Activated T-cell treated with anti-CD3 and anti-CD28 coated beads, Interleukin-2, amount 50 U/mL, for 72 hours (primary cell): ENCODE data around the gene GRWD1. TPM values are rescaled to one million over a fixed set of nuclear protein-coding genes. Genes with fewer than 3 reads are reported as not detected.

Source experiments
- ATAC-seq, 2 donors: fragments of 150-1000 bp; cut with Tn5 transposase; replicated peaks in 1 of 2; 2 replicates each; pipeline ENCODE4 v1.10.0; 2021; ENCODE audit warnings: moderate library complexity in 2 of 2, mild to moderate bottlenecking in 1 of 2
- DNase-seq, 2 donors: peaks; one replicate each; pipeline ENCODE4 v3.0.0; 2021 to 2022; ENCODE audit warnings: mixed read lengths in 1 of 2
- H3K27ac Mint-ChIP-seq: one replicate; pipeline ENCODE4 v1.8.0; 2022; ENCODE audit warnings: mild to moderate bottlenecking, moderate library complexity, mixed read lengths
- H3K27me3 Mint-ChIP-seq: one replicate; pipeline ENCODE4 v1.8.0; 2022; ENCODE audit warnings: low read depth, mixed read lengths
- H3K36me3 Mint-ChIP-seq, 2 donors: one replicate each; pipeline ENCODE4 v1.8.0; 2022; ENCODE audit warnings: mixed read lengths in 2 of 2, mild to moderate bottlenecking in 1 of 2; ENCODE audit not compliant: insufficient read depth in 2 of 2
- H3K4me1 Mint-ChIP-seq: one replicate; pipeline ENCODE4 v1.8.0; 2022; ENCODE audit warnings: low read depth, mixed read lengths
- H3K4me3 Mint-ChIP-seq, 2 donors: one replicate each; pipeline ENCODE4 v1.8.0; 2022; ENCODE audit warnings: mild to moderate bottlenecking in 2 of 2, mixed read lengths in 2 of 2, moderate library complexity in 2 of 2
- H3K9me3 Mint-ChIP-seq, 2 donors: one replicate each; pipeline ENCODE4 v1.8.0; 2022; ENCODE audit warnings: mixed read lengths in 2 of 2
- total RNA-seq, 2 donors: library from RNA; stranded (reverse); gene quantifications; one replicate each; pipeline ENCODE4 v1.2.3, GENCODE V29; 2022

The GRWD1 gene
- total RNA-seq, 2 donors from 2014 or later, result 27.0 to 38.2 TPM

DNA sequence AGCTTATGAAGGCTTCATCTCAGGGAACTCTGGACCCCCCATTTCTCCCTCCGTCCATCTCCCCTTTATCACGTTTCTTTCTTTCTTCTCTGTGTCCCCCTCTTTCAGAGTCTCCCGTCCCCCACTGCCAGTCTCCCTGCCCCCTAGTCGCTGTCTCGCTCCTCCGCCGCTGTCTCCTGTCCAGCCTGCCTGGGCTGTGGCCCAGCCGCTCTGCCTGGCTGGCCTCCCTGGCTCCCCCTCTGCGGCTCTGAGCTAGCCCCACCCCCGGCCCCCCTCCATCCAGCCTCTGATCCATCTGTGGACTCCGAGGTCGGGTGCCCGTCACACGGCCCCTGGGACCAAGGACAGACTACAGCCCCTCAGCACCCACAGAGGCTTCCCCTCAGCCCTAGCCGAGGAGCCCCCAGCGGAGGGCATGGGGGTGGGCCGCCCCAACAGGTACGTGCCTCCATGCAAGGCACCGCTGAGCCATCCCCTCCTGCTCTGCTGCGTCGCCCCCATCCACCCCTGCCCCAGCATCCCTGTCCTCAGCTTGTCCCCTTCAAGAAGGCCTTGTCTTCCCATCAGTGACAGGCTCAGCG, 8.5 kb downstream of the GRWD1 start:
- no peaks in the 10 kb centered on the region for H3K4me1 Mint-ChIP-seq
- H3K27ac Mint-ChIP-seq, result no peak overlapping the region
- no peaks in the 10 kb centered on the region for H3K9me3 Mint-ChIP-seq
- ATAC-seq (no peak), DNase-seq (no peak)
- H3K27me3 Mint-ChIP-seq, result no peaks in the 10 kb centered on the region
- H3K4me3 Mint-ChIP-seq, result no peak overlapping the region
- peaks cover 0 to 18% of the 10 kb centered on the region in 2 donors for H3K36me3 Mint-ChIP-seq

DNA sequence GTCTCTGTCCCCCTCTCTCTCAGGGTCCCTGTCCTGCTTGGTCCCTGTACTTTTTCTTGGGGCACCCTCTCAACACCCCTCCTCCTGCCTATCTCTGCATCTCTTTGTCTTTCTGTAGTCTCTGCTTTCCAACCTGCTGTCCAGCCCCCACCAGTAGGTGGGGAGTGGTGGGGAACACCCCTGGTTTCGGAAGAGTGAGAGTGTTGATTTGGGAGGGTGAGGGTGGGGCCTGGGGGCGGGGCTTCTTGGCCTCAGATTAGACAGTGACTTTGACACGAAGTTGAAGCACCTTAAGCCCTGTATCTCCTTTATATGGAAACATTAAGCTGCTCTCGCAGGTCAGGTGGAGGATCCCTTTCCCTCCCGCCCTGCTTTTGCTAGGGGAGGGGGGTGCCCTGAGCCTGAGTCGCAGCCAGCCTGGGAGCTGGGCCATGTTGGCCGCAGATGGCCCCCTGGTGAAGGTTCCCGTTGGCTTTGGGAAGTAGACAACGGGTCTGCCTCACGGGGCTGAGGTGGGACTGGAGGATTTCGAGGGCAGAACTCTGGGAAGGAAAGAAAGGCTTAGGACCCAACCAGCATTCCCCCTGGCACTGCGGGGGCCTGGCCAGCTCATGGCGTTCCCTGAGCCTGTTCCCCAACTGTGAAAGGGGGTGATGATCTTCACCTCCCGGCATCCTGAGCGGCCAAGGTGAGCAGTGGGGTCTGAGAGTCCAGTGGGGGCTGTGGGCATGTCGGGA, 9.6 kb downstream of the GRWD1 start, which contains the start of gene KCNJ14:
Gene KCNJ14, plus strand, starts transcription at position 404 of the 737 bp plus-strand sequence. CDS start 6,151 bp downstream, outside the sequence.
- Mint-ChIP-seq H3K27me3 (no peaks in the 10 kb centered on the region), H3K4me3 (no peak within 1 kb of the TSS), H3K36me3 (peaks cover 0 to 14% of the 10 kb centered on the region in 2 donors), H3K4me1 (no peaks in the 10 kb centered on the region), H3K9me3 (no peaks in the 10 kb centered on the region), H3K27ac (no peak within 1 kb of the TSS)
- ATAC-seq (no peak), DNase-seq (no peak)

DNA sequence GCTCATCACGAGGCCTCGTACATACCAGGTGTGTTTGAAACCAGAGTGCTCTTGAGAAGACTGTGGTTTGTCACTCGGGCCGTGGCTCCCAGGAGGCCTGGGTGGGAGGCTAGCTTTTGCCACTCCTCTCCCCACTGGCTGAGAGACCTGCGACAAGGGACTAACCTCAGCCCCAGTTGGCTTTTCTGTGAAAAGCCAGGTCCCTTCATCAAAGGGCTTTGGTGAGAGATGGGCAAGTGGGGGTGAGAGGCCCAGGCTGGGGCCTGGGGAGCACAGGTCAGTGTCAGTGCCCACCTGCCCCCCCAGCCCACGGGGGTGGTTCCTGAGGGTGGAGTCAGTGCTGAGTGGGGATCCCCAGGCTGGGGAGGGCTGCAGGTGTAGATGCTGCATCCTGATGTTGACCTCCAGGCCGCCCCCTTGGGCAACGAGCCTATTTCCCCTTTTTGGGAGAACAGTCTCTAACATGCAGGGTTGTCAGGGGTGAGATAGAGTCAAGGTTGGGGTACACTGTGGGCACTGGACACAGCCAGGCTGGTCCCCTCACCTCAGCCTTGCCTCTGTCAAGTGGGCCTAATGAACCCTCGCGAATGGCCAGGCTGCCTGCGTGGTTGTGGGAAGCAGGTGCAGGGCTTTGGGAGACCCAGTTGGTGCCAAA, 10.3 kb downstream of the GRWD1 start:
- H3K4me3 Mint-ChIP-seq, result no peak overlapping the region
- no peak overlapping the region for H3K27ac Mint-ChIP-seq
- no peaks in the 10 kb centered on the region for H3K27me3 Mint-ChIP-seq
- no peaks in the 10 kb centered on the region for H3K9me3 Mint-ChIP-seq
- no peaks in the 10 kb centered on the region for H3K4me1 Mint-ChIP-seq
- DNase-seq (no peak), ATAC-seq (peak in 1 of 2 donors; percentile 18)
- H3K36me3 Mint-ChIP-seq, result peaks cover 0 to 14% of the 10 kb centered on the region in 2 donors

DNA sequence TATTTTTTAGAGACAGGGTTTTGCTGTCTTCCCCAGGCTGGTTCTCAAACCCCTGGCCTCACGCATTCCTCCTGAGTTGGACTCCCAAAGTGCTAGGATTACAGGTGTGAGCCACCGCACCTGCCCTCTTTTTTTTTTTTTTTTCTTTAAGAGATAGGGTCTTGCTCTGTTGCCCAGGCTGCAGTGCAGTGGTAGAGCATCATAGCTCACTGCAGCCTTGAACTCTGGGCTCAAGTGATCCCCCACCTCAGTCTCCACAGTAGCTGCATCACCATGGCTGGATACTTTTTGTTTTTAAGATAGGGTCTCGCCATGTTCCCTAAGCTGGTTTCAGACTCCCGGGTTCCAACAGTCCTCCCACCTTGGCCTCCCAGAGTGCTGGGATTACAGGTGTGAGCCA, 11.1 kb downstream of the GRWD1 start:
- Mint-ChIP-seq H3K36me3 (peaks cover 0 to 10% of the 10 kb centered on the region in 2 donors), H3K27ac (no peak overlapping the region), H3K9me3 (no peaks in the 10 kb centered on the region), H3K4me3 (no peak overlapping the region), H3K4me1 (no peaks in the 10 kb centered on the region), H3K27me3 (no peaks in the 10 kb centered on the region)
- ATAC-seq (no peak), DNase-seq (no peak)

DNA sequence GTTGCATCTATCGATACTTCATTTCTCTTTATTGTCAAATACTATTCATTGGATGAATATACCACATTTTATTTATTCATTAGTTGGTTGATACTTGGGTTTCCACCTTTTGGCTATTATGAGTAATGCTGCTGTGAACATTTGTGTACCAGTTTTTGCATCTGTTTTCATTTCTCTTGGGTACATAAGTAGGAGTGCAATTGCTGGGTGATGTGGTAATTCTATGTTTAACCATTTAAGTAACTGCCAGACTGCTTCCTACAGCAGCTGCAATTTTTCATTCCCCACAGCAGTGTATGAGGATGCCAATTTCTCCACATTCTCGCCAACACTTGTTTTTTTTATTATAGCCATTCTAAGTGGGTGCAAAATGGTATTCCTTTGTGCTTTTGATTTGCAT, 12.2 kb downstream of the GRWD1 start:
- H3K4me3 Mint-ChIP-seq, result no peak overlapping the region
- DNase-seq (no peak), ATAC-seq (no peak)
- peaks cover 0 to 6% of the 10 kb centered on the region in 2 donors for H3K36me3 Mint-ChIP-seq
- H3K9me3 Mint-ChIP-seq, result no peaks in the 10 kb centered on the region
- H3K27ac Mint-ChIP-seq, result no peak overlapping the region
- H3K4me1 Mint-ChIP-seq, result no peaks in the 10 kb centered on the region
- H3K27me3 Mint-ChIP-seq, result no peaks in the 10 kb centered on the region

DNA sequence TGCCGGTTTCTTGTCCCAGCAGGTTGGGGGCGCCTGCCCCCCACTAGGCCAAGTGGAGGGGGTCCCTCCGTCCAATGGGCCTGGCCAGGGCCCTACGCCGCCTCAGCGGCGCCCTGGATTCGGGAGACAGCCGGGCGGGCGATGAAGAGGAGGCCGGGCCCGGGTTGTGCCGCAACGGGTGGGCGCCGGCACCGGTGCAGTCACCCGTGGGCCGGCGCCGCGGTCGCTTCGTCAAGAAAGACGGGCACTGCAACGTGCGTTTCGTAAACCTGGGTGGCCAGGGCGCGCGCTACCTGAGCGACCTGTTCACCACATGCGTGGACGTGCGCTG, 15.8 kb downstream of the GRWD1 start:
- H3K27me3 Mint-ChIP-seq, result no peaks in the 10 kb centered on the region
- ATAC-seq (no peak), DNase-seq (no peak)
- H3K36me3 Mint-ChIP-seq, result peaks cover 0 to 6% of the 10 kb centered on the region in 2 donors
- H3K27ac Mint-ChIP-seq, result no peak overlapping the region
- peaks cover 6% of the 10 kb centered on the region for H3K4me1 Mint-ChIP-seq
- no peak overlapping the region for H3K4me3 Mint-ChIP-seq
- H3K9me3 Mint-ChIP-seq, result no peaks in the 10 kb centered on the region

DNA sequence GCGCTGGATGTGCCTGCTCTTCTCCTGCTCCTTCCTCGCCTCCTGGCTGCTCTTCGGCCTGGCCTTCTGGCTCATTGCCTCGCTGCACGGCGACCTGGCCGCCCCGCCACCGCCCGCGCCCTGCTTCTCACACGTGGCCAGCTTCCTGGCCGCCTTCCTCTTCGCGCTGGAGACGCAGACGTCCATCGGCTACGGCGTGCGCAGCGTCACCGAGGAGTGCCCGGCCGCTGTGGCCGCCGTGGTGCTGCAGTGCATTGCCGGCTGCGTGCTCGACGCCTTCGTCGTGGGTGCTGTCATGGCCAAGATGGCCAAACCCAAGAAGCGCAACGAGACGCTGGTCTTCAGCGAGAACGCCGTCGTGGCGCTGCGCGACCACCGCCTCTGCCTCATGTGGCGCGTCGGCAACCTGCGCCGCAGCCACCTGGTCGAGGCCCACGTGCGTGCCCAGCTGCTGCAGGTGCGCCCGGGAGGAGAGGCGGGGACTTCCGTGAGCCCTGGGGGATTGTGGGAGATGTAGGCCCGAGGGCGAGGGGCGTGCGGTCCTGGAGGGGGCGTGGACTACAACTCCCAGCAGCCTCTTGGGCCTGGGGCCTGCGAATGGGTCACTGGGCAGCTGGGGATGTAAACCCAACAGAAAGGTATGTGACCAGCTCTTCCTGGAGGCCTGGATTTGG, 16.3 kb downstream of the GRWD1 start:
- Mint-ChIP-seq H3K9me3 (no peaks in the 10 kb centered on the region), H3K36me3 (peaks cover 0 to 3% of the 10 kb centered on the region in 2 donors), H3K27ac (no peak overlapping the region), H3K4me1 (peaks cover 6% of the 10 kb centered on the region), H3K4me3 (no peak overlapping the region), H3K27me3 (no peaks in the 10 kb centered on the region)
- ATAC-seq, result no peak
- no peak for DNase-seq

DNA sequence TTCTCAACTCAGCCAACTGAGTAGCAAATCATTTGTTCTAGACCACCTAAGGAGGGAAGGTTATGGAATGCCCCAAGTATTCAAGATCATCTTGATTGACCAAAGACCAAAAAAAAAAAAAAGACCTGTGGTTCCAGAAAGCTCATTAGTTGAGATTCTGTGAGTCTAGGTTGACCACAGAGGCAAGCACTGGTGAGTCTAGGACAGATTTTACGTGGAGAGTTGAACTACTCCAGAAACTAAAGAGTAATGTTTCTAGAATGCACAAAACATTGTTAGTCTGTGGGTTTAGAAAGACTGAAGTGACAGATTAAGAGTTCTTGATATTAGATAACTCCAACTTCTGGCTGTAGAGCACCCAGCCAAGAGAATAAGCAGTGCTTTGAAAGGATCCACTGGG, 19.4 kb downstream of the GRWD1 start:
- Mint-ChIP-seq H3K9me3 (no peaks in the 10 kb centered on the region), H3K27ac (no peak overlapping the region), H3K27me3 (no peaks in the 10 kb centered on the region), H3K4me3 (peak overlapping the region in 1 of 2 donors; percentile 9), H3K4me1 (peaks cover 23% of the 10 kb centered on the region), H3K36me3 (peaks cover 0 to 1% of the 10 kb centered on the region in 2 donors)
- no peak for ATAC-seq
- DNase-seq, result no peak

DNA sequence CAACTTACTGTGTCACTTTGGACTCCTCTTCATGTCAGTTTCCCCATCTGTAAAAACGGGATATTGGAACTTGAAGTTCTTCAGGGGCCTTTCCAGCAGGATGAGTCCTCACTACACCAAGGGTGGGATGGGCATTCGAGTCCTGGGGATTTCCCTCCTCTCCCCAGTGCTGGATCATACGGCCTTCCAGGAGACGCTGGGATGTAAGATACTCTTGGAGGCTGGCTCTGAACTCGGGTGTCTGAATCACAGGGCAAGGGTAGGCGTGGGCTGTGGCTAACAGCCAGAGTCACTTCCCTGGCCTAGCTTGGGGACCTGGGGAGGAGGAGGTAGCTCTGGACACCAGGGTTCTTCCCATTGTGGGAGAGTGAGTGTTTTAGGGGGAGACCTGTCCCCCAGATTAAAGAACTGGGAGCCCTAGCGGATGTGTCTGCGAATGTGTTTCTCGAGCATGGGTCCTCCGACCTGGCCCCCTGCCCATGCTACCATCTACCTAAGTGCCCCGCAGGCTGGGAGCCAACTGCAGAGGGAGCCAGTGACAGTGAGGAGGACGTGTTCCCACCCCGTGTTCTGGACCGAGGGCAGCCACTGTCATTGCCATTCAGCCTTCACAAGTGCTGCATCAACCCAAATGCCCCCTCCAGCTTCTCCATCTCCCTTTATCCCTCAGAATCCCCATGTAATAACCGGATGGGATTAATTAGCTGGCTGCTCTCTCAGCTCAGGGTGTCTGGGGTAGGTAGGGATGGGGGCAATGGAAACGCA, 21.0 kb downstream of the GRWD1 start:
- ATAC-seq, result no peak
- Mint-ChIP-seq H3K4me3 (no peak overlapping the region), H3K27ac (no peak overlapping the region), H3K36me3 (no peaks in the 10 kb centered on the region), H3K27me3 (no peaks in the 10 kb centered on the region), H3K9me3 (no peaks in the 10 kb centered on the region), H3K4me1 (peaks cover 23% of the 10 kb centered on the region)
- DNase-seq, result no peak

DNA sequence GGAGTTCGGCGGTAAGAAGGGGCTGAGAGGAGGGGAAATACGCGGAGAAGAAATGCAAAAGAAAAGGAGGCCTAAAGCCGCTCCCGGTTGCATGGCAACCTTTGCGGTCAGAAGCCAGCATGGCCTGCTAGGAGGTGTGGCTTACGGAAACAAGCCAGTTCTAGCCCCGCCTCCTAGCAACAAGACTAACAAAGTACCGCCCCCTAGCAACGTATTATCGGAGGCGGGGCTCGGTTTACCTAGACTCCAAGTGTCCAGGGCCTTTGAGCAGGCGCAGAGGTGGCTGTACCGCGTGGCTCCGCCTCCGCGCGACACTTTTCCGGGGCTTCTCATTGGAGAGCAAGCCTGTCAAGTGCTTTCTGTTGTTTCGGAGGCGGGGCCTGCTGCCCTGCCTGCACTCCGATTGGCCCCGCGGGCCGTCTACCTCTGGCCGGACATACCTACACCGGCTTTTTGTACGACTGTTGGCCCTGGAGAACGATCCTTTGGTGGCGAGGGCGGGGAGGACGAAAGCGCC, 23.0 kb downstream of the GRWD1 start:
- peak overlapping the region; percentile 27 for H3K27ac Mint-ChIP-seq
- ATAC-seq (peak; percentile 91 to 92), DNase-seq (peak; percentile 99)
- H3K27me3 Mint-ChIP-seq, result no peaks in the 10 kb centered on the region
- H3K4me3 Mint-ChIP-seq, result peak overlapping the region; percentile 81 to 89
- H3K4me1 Mint-ChIP-seq, result peaks cover 23% of the 10 kb centered on the region
- no peaks in the 10 kb centered on the region for H3K9me3 Mint-ChIP-seq
- H3K36me3 Mint-ChIP-seq, result peaks cover 0 to 5% of the 10 kb centered on the region in 2 donors

DNA sequence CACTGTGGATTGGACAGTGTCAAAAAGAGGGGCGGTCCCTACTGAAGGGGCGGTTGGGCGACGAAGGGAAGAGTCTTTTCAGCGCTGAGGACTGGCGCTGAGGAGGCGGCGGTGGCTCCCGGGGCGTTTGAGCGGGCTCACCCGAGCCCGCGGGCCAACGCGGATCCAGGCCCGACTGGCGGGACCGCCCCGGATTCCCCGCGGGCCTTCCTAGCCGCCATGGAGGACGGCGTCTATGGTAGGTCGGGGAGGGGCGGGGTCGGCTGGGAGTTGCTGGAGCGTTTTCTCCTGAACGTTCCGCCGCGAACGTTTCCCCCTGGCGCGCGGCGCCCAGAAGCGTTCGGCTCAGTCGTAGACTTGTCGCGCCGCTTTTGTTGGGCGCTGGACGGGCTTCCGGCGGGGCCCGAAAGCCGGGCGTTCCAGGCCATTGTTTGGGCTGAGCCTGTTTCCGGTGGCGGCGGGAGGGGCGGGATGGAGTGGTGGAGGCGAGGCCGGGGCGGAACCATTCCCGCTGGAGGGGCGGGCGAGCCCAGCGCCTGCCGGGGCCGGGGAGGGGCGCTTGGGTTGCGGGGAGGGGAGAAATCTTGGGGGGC, 23.6 kb downstream of the GRWD1 start, which contains the start of gene CYTH2:
Gene CYTH2, plus strand, starts transcription at position 81 of the 593 bp plus-strand sequence. Its CDS starts 139 bp downstream, at position 220.
- peaks cover 23% of the 10 kb centered on the region for H3K4me1 Mint-ChIP-seq
- DNase-seq, result peak; percentile 79 to 81
- H3K27ac Mint-ChIP-seq, result peak within 1 kb of the TSS; percentile 27
- peak within 1 kb of the TSS; percentile 81 to 89 for H3K4me3 Mint-ChIP-seq
- peak; percentile 38 to 49 for ATAC-seq
- H3K9me3 Mint-ChIP-seq, result no peaks in the 10 kb centered on the region
- peaks cover 0 to 7% of the 10 kb centered on the region in 2 donors for H3K36me3 Mint-ChIP-seq
- no peaks in the 10 kb centered on the region for H3K27me3 Mint-ChIP-seq
